Endodermal cell (in vitro differentiated cells): ENCODE data around the gene MALT1. TPM values are rescaled to one million over a fixed set of nuclear protein-coding genes. Genes with fewer than 3 reads are reported as not detected.
A peak's percentile ranks its signal among the peaks of the same experiment; 100 is the strongest.

Experiments
- DNase-seq: peaks from one replicate; pipeline ENCODE4 v3.0.0-alpha.2; 2017
- H3K27ac ChIP-seq: 2 replicates; pipeline ENCODE4 v1.5.1; 2013; ENCODE audit warnings: mild to moderate bottlenecking, low read depth, low read length, moderate library complexity
- H3K27me3 ChIP-seq: 2 replicates; pipeline ENCODE4 v1.6.1; 2013; ENCODE audit warnings: mild to moderate bottlenecking, low read length, moderate library complexity; ENCODE audit not compliant: insufficient read depth, control insufficient read depth, poor library complexity, severe bottlenecking
- H3K36me3 ChIP-seq: 2 replicates; pipeline ENCODE4 v1.7.0; 2013; ENCODE audit warnings: mild to moderate bottlenecking, low read length, moderate library complexity; ENCODE audit not compliant: control insufficient read depth, insufficient read depth
- H3K4me1 ChIP-seq: one replicate; pipeline ENCODE4 v1.7.0; 2013; ENCODE audit warnings: low read length; ENCODE audit not compliant: control insufficient read depth, insufficient read depth
- H3K4me3 ChIP-seq: 2 replicates; pipeline ENCODE4 v1.5.1; 2013; ENCODE audit warnings: mild to moderate bottlenecking, low read length, moderate library complexity
- H3K9ac ChIP-seq: 2 replicates; pipeline ENCODE4 v1.6.1; 2013; ENCODE audit warnings: mild to moderate bottlenecking, low read length, moderate library complexity; ENCODE audit not compliant: poor library complexity, severe bottlenecking; ENCODE audit errors: extremely low read depth
- H3K9me3 ChIP-seq: 2 replicates; pipeline ENCODE4 v1.6.1; 2013; ENCODE audit warnings: mild to moderate bottlenecking, low read length, moderate library complexity; ENCODE audit not compliant: control insufficient read depth
- H3K27ac Mint-ChIP-seq: 2 replicates; pipeline ENCODE4 v1.8.0; 2020; ENCODE audit warnings: mixed read lengths
- H3K27me3 Mint-ChIP-seq: 2 replicates; pipeline ENCODE4 v1.8.0; 2021; ENCODE audit warnings: mild to moderate bottlenecking, mixed read lengths; ENCODE audit not compliant: insufficient read depth
- H3K36me3 Mint-ChIP-seq: 2 replicates; pipeline ENCODE4 v1.8.0; 2020; ENCODE audit warnings: low read depth, mixed read lengths
- H3K4me1 Mint-ChIP-seq: 2 replicates; pipeline ENCODE4 v1.8.0; 2020; ENCODE audit warnings: mixed read lengths
- H3K4me3 Mint-ChIP-seq: 2 replicates; pipeline ENCODE4 v1.8.0; 2020; ENCODE audit warnings: mild to moderate bottlenecking, moderate library complexity, mixed read lengths
- H3K9me3 Mint-ChIP-seq: 2 replicates; pipeline ENCODE4 v1.8.0; 2020; ENCODE audit warnings: mild to moderate bottlenecking, mixed read lengths
- CTCF ChIP-seq: fragments of 200-600 bp; sonication (generic); conservative IDR thresholded peaks from 2 replicates; pipeline ENCODE4 v1.5.0; 2021; ENCODE audit warnings: antibody characterized with exemption, mild to moderate bottlenecking
- WGBS, 2 experiments: methylation state at CpG; one replicate each; pipeline versions ENCODE4 v1.1.5 to v1.1.7; 2013; ENCODE audit warnings: missing lambda C conversion rate in 2 of 2, mixed read lengths in 1 of 2; ENCODE audit not compliant: insufficient coverage in 1 of 2, insufficient read length in 1 of 2; 5-methylcytosine and 5-hydroxymethylcytosine counted together
- total RNA-seq, 2 donors: library from RNA; stranded (reverse); fragmentation: NEBNext Ultra II Directional in 1 of 2; extraction: Animal tissue kit (Norgen Biotek cat#: 25700) in 1 of 2; gene quantifications; 2 replicates in 1 of 2; 3 replicates in 1 of 2; pipeline ENCODE4 v1.2.1, GENCODE V29; 2021

The MALT1 gene
- total RNA-seq, 2 donors from 2014 or later = 14.0 to 22.1 TPM

- Mint-ChIP-seq H3K4me3 (no peak overlapping the region), H3K4me1 (peaks cover 3% of the 10 kb centered on the region), H3K27me3 (no peaks in the 10 kb centered on the region), H3K9me3 (no peaks in the 10 kb centered on the region), H3K27ac (no peak overlapping the region), H3K36me3 (peaks cover 36% of the 10 kb centered on the region)
- H3K4me1 ChIP-seq = no peaks in the 10 kb centered on the region
- H3K27me3 ChIP-seq = no peaks in the 10 kb centered on the region
- H3K9ac ChIP-seq = no peak overlapping the region
- no peak overlapping the region for H3K27ac ChIP-seq
- no peaks in the 10 kb centered on the region for H3K9me3 ChIP-seq
- H3K36me3 ChIP-seq = peaks cover 56% of the 10 kb centered on the region
- no peak for DNase-seq
- WGBS, 2 experiments = 96 to 100% methylated on average over 2 to 6 of the region's 6 CpGs
- no peak overlapping the region for H3K4me3 ChIP-seq
- no peak for TF ChIP-seq CTCF
These were observed 16.6 kb downstream of the MALT1 start for GRCh38 chr18:58687871-58688308.

- 95 to 99% methylated on average over 12 of the region's 12 CpGs for WGBS, 2 experiments
- Histone ChIP-seq H3K9ac (no peak overlapping the region), H3K9me3 (peaks cover 5% of the 10 kb centered on the region), H3K4me3 (no peak overlapping the region), H3K27ac (no peak overlapping the region), H3K36me3 (peaks cover 49% of the 10 kb centered on the region), H3K4me1 (peaks cover 5% of the 10 kb centered on the region), H3K27me3 (no peaks in the 10 kb centered on the region)
- H3K4me1 Mint-ChIP-seq = peaks cover 10% of the 10 kb centered on the region
- no peak for DNase-seq
- H3K27ac Mint-ChIP-seq = peak overlapping the region; percentile 60
- no peaks in the 10 kb centered on the region for H3K27me3 Mint-ChIP-seq
- peaks cover 4% of the 10 kb centered on the region for H3K9me3 Mint-ChIP-seq
- TF ChIP-seq CTCF = no peak
- no peak overlapping the region for H3K4me3 Mint-ChIP-seq
- peaks cover 44% of the 10 kb centered on the region for H3K36me3 Mint-ChIP-seq
These were observed 19.0 kb downstream of the MALT1 start for GRCh38 chr18:58690259-58690658.

GRCh38 chr18:58691256-58691655 is 20.0 kb downstream of the MALT1 start:
- peaks cover 50% of the 10 kb centered on the region for H3K36me3 Mint-ChIP-seq
- peaks cover 4% of the 10 kb centered on the region for H3K9me3 Mint-ChIP-seq
- Histone ChIP-seq H3K36me3 (peaks cover 47% of the 10 kb centered on the region), H3K4me3 (no peak overlapping the region), H3K27me3 (no peaks in the 10 kb centered on the region), H3K27ac (no peak overlapping the region), H3K9me3 (peaks cover 5% of the 10 kb centered on the region), H3K9ac (no peak overlapping the region), H3K4me1 (peaks cover 5% of the 10 kb centered on the region)
- DNase-seq = no peak
- H3K4me1 Mint-ChIP-seq = peaks cover 10% of the 10 kb centered on the region
- H3K27ac Mint-ChIP-seq = no peak overlapping the region
- no peak for TF ChIP-seq CTCF
- H3K4me3 Mint-ChIP-seq = no peak overlapping the region
- WGBS, 2 experiments = 97 to 98% methylated on average over 5 to 8 of the region's 8 CpGs
- H3K27me3 Mint-ChIP-seq = no peaks in the 10 kb centered on the region
